HG03571 (cell line): ENCODE data around the gene NAMPT.
"Not testable (repeated sequence)": the region's sequence is repeated elsewhere in the genome, so short reads cannot be mapped to it uniquely, and the experiment has no call there.

ENCODE experiments used
- ATAC-seq: cut with Tn5 transposase; IDR thresholded peaks from one replicate; pipeline ENCODE4 v1.9.1; 2021; ENCODE audit not compliant: unreplicated experiment

Gene NAMPT

DNA sequence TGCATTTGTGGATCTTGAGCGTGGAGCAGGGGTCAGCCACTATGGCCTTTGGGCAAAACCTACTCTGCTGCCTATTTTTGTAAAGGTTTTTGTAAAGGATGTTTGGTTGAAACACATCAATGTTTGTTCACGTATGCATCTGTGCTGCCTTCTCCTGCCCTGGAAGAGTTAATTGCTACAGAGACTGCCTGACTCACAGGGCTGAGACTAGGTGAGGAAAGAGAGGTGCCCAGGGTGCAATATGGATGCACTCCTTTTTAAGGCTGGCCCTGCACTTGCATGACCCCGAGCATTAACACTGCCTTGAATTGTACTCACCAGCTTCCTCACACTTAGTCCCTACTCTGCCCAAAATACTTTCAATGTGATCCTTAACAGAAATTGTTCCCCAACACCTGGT, 20.9 kb upstream of the NAMPT start:
- no peak for ATAC-seq

DNA sequence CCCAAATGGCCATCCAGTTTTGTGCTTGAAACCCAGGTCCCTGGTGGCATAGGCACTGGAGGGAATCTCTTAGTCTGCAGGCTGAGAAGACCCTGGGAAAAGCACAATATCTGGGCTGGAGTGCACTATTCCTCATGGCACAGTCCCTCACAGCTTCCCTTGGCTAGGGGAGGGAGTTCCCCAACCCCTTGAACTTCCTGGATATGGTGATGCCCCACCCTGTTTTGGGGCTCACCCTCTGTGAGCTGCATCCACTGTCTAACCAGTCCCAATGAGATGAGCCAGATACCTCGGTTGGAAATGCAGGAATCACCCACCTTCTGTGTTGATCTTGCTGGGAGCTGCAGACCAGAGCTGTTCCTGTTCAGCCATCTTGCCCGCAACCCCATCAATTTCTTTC, 19.8 kb upstream of the NAMPT start:
- ATAC-seq: no peak

DNA sequence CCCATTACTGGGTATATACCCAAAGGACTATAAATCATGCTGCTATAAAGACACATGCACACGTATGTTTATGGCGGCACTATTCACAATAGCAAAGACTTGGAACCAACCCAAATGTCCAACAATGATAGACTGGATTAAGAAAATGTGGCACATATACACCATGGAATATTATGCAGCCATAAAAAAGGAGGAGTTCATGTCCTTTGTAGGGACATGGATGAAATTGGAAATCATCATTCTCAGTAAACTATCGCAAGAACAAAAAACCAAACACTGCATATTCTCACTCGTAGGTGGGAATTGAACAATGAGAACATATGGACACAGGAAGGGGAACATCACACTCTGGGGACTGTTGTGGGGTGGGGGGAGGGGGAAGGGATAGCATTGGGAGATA, 13.8 kb upstream of the NAMPT start:
- not testable (repeated sequence) for ATAC-seq

DNA sequence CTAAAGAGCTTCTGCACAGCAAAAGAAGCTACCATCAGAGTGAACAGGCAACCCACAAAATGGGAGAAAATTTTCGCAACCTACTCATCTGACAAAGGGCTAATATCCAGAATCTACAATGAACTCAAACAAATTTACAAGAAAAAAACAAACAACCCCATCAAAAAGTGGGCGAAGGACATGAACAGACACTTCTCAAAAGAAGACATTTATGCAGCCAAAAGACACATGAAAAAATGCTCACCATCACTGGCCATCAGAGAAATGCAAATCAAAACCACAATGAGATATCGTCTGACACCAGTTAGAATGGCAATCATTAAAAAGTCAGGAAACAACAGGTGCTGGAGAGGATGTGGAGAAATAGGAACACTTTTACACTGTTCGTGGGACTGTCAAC, 13.4 kb upstream of the NAMPT start:
- not testable (repeated sequence) for ATAC-seq

DNA sequence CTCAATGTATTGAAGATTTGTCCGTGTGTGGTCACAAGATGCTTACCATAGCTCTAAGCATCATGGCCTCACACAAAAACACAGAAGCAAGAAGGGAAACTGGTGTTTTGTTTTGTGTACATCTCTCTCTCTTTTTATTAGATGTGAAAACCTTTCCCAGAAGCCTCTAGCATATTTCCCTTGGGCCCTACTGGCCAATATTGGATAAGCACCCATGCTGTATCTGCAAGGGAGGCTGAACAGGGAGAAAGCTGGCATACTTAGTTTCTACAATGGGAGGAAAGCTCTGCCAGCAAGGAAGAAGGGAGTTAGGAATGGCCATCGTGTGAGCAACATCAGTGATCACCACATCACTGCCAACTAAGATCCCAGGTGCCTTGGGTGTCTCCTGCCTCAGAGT, 9.6 kb upstream of the NAMPT start:
- no peak for ATAC-seq

DNA sequence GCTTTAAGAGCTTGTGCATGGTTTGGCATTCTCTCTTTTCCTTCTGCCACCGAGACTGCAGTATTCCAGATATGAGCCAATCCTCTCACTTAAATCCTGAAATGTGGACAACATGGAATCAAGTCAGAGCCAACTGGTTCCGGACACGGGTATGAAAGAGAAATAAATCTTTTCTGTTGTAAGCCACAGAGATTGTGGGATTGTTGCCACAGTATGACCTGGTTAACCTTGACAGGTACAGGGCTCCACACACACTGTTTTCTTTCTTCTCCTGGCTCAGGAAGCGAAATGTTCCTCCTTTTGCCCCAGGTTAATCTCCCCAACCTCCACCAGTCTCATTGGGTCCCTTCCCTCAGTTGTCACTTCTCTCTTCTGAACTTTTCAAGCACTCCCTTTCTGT, 6.5 kb upstream of the NAMPT start:
- ATAC-seq: no peak

DNA sequence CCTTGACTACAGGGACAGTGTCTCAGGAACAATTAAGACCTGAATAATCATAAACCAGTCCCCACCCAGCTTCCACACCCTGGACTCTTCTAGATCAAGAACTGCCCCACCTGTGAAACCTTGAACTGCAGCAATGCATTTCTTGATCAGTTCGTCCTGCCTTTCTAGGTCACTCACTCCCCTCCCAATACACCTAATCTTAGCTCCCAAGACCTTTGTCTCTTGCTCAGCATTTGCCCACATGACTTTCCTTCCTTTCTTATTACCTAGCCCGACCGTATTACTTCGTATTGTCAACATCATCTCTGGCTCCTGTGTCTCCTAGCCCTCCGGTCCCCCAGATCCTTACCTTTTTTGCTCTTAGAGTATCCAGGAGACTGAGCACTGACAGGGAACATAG, 5.5 kb upstream of the NAMPT start:
- ATAC-seq: no peak

DNA sequence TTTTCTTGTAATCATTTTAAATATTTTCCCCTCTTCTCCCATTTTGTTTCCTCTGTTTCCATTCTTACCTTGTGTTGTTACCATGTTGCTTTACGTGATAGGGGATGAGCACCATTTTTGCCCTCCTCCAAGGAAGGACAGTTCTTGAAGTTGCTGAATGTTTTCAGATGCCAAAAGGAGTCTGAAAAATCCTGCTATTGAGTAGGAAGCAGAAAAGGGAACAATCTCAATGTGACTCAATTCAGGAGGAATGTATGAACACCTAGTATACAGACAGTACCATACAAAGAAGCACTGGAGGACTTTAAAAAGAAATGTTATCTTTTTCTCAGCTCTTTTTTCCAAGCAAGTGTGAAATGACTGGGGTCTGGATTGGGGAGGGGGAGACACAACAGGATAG, 5.1 kb upstream of the NAMPT start:
- no peak for ATAC-seq

DNA sequence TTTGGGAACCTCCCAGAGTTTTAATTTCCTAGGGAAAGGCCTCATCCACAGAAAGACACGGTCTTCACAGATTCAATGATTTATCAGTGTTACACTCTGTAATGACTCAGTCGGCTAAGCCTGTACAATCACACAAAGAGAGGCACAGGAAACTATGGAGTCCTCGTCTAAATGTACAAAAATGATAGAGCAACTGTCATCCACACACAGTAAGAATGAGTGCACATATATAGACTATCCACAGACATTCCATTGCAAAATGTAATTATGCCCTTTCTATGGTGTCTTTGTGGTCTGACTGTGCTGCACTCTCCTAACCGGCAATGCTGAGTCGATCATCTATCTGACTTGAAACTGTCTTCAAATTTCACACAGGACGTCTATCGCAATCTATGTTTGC, 3.5 kb upstream of the NAMPT start:
- ATAC-seq: no peak

DNA sequence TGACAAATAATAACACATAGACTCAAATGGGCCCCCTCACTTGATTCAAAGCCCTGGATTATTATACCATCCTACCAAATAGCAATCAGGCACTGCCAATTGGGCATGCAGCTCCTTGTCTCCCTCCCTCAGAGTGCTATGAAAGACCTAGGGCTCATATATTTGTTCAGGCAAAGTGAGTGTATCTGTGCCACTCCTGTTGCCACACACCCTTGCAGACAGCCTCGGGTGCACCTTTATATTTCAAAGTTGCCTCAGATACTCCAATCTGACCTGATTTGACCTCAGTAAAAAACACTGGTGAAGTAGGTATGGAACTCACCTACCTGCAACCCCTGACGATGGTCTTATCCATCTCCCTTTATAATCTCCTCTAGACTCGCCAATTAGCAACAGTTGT, 3.0 kb upstream of the NAMPT start:
- ATAC-seq: no peak

DNA sequence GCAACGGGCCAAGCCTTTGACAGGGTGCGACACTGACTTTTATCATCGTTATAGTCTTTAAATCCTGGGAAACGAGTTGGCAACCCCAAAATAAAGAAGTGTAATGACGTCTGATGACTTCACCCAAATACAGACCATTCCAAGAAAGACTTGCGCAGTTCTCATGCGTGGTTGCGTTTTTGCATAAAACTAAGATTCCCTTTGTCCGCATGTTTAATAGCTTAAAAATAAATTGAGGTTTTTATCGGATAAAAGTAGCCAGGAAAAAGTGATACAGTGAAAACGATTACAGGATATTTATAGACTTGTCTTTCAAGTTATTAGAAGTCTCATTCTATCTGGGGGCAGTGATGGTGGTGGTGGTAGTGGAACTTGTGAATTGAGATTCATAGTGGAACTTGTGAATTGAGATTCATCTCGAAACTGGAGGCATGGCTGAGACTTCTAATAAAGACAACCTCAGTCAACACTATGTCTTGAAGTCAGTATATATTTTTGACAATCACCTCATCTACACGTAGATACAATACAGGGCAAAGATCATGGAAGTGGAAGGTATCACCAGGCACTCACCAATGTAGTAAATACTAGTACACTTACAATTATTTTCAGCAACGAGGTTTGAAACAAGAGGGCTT, 1.2 kb upstream of the NAMPT start:
- ATAC-seq: no peak

DNA sequence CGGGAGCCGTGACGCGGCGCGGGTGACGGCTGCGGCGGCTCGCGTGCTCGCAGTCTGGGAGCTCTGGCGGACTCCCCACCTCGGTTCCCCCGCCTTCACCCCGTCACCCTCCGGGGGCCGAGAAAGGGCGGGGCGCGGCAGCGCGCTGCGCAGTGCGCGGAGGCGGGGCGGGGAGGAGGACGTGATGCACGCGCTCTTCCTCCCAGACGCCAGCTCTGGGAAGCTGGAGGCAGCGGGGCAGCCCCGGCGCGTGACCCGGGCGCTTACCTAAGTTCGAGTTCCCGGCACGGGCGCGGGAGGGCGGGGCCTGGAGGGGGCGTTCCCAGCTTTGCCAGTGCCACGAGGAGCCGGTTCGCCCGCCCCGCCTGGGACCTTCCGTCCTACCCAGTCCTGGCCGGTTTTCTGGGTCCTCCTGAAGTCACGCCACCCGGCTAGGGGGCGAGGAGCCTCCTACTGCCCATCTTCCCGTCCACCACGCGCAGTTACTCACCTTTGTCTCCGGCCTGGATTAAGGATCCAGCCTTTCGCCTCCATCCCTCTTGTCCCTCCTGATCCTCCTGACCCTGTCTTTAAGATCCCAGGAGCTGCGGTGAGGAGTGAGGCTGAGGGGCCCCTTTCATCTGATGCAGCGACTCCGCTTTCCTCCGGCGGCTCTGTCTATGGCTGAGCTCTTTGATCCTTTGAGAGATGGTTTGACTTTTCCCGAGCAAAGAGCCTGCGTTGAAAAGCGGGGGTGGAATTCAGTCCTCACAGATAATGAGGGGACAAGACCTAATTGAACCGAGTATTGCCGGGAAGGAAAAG, 470 bp upstream of the NAMPT start:
- ATAC-seq: peak; percentile 73

DNA sequence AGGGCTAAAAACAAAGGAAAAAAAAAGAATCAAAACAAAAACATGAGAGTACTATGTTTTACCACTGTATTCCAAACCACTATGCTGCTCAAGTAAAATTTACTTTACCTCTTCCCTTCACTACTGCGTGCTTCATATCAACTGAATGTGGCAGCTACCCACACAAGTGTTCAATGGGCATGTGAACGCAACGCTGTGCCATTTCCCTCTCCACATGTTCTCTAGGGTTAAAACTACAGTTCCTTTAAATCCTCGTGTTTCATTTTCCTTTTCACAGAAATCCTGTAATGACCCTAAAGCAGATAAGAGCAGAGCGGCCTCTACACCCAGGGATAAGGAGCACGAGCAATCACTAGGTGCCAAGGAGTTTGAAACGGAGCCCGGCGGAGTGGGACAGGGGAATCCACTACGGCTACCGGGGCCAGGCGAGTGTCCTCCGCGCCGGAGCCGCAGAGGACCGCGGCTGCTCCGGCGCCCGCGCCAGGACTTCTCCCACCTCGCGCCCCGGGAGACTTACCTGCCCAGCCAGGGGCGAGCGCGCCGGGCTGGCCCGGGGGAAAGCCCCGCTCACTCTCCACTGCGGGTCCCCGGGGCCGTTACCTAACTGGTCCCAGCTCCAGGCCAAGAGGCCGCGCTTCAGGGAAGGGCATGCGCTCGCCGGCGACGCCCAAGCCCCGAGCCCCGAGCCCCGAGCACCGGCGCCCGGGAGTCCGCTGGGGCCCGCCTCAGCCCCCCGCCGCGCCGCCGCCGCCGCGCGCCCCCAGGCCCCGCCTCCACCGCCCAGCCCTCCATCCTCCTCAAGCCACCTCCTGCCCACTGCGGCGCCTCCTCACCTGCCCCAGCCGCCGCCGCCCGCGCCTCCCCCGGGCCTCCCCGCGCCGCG, 711 bp downstream of the NAMPT start:
- ATAC-seq: peak; percentile 17

DNA sequence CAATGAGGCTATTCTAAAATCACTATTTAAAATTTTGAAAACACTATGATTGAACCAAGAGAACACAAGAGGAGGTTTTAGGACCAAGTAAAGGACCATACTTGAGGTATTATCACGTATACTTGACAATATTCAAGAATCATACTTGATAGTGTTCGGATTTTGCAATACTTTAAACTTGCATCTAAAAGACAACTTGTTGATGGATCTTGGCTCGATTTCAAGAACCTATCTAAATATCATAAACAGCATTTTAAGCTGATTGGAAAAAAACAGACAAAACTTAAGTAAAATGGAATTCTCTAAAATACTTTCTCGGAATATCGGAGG, 1.3 kb downstream of the NAMPT start:
- no peak for ATAC-seq

DNA sequence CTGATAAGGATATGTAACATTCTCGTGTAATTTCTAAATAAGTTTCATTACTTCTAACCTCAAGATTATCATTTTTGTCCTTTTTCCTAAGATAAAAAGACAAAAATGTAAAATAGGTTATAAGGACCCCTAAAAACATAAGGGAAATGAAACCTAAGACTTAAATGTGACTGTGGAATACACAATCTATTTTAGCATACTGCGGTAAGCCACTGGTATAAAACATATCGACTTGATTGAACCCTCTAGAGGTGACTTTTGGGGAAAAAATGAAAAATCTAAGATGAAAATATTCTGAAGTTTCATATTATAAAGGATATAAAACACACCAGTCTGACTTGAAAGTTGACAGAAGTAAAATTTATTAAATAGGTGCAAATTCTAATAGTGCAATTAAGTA, 1.9 kb downstream of the NAMPT start:
- no peak for ATAC-seq

DNA sequence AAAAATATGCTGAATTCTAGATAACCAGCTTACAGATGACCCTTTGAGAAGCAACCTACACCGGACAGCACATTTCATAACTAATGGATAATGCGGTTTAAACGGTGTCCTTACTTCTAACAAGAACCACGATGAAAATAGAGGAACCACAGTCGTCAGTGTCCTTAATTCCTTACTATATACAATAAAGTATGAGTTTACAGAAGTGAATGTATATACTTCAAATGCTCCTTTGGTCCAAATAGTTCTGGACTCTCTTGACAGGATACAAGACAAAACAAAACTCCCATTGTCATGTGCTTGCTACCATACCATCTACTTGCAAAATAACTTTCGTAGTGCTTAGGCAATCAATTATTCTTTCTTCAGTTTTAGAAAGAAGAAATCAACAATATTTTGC, 2.4 kb downstream of the NAMPT start:
- no peak for ATAC-seq

DNA sequence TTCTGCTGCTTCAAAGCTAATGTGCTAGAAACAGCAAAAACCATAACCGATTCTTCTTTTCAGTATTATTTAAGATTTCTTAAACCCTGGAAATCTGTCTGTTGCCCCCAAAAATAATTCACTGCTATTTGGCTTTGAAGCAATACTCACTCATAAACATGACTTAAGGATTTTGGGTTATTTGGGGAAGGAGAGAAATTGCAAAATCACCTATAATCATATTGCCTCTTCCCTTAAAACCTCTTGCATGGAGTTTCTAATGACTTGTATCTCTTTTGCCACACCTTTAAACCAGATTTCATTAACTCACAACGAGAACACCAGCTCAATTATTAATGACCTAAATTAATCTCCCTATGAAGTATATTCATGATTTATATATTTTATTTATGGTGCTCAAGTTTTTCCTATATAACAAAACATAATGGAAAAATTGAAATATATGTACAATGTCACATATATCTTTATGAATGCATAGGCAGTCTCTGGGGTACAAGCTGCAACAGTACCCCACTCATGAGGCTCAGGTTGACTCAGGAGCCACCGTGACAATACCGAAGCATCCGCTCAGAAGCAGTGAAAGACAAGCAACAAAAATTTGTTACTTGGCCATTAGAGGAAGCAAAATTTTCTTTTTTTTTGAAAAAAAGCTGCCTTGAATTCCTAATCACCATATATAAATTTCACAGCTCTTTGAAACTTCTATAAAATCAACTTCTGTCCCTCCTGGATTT, 3.0 kb downstream of the NAMPT start:
- ATAC-seq: no peak

DNA sequence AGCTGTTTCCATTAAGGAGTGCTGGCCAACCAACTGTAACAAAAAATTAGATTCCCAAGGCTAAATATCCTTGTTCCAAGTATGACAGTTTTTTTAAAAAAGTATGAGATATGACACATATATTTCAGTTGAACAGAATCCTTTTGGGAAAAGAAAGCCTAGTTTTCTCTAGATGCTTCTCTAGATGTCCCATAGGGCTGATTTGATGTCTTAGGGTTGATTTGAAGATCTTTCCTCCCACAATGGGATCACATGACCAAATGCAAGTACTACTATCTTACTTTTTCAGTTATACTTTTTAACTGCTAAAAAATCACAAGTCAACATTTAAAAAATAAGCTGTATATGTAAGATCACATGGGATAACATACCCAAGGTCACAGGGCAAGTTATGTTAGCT, 3.7 kb downstream of the NAMPT start:
- no peak for ATAC-seq

DNA sequence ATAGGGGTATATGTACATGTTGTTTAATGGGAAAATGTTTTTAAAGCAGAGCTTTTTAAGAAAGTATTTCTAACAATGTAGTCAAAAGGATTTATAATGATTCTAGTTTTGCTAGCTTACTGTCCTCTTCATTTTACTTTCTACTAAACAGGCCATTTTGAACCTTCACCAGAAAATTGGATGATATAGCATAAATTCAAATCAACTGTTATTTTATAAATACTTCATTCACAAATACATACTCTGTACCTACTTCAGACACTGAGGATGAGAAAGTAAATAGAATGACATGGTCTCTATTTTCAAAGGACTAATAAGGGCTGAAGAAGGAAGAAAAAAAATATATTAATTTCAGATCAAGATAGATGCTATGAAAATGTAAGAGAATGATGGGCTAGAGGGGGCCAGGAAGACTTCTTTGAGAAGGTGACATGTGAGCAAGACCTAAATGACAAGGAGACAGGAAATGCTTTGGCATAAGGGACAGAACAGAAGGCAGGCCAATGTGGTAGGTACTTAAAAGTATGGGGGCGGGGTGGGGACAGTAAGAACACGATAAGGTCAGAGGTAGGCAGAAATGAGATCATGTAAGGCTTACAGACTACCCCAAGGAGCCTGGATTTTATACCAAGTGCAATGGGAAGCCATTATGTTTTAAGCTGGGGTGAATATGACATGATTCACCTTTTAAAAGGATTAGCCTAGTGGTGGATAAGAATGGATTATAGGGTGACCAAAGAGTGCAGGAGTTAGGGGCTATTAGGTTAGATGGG, 5.2 kb downstream of the NAMPT start:
- ATAC-seq: no peak

DNA sequence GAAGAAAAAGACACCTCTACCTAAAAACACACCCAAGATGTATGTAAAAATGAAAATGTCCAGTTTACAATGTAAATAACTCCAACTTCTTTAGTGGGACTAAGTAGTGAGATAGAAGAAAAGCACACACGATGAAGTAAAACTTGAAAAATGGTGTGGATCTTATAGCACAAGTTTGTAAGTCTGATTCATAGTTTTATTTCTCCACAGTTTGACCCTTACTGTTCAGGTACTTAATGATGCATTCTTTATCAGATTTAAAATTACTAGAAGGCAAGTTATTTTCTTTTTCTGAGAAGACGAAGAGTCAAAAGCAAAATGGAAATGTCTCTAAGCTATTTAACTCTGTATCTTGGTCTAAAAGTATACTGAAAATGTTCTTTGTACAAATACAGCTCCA, 6.1 kb downstream of the NAMPT start:
- no peak for ATAC-seq

DNA sequence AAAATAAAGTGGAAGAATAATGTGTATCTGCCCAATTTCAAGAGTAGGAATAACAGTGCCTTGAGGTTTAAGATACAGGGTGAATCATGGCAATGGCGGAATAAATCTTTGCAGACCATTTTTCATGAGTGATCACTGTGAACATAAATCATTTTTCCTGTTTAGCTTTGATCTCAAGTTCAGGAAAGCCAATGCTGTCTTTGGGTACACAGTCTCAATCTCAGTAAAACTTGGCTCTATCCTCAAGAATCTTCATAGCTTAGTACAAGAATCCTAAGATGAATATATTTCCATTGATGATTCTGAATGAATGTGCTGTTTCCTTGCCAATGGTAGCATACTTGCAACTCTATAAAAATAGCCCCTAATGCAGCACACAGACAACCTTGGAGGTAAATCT, 6.8 kb downstream of the NAMPT start:
- no peak for ATAC-seq
